GDM1 (cell line): ENCODE data around the gene GGA3.
"Not testable (repeated sequence)": the region's sequence is repeated elsewhere in the genome, so short reads cannot be mapped to it uniquely, and the experiment has no call there.

Source experiments
- DNase-seq: peaks from one replicate; lab custom pipeline; 2025; lab: John Stamatoyannopoulos, UW

The GGA3 gene

GRCh38 chr17:75272848-75273184, 11.4 kb upstream of the GGA3 start:
- no peak for DNase-seq

DNA sequence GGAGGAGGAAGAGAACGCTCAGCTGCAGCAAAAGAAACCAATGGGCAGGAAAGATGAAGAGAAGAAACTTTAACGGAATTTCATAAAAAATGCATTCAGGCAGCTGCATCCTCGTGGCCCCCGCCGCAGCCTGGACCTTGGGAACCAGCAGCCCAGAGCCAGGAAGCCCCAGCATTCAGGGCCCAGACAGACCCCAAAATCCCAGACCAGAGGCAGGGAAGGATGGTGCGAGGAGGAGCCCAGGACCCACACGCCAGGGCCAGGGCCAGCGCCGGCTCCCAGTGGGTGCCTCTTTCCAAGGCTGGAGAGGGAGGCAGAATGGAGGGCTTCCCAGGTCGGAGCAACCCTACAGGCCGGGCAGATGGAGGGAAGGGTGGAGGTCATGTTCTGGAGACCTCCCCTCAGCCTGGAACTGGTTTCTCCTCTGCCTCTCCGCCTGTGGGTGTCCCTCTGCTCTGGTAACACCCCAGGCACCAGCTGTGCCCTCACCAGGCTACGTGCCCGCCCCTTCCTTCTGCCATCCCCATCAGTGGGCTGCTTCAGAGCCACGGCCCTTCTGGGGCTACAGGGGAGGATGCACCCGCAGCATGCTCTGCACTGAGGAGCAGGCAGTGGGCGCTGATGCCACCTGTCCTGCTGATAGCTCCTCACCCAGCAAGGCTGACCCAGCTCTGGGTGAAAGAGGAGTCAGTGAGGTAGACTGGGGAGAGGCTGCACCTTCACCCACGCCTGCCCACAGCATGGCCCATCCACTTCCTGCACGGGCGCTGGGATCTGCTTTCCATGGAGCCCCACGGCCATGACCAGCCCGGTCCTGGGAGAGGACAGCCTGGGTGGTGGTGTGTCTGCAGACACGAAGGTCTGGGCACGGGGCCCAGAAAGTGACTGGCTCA, 10.8 kb upstream of the GGA3 start:
- DNase-seq = no peak

- DNase-seq = peak; percentile 73
Measured at GRCh38 chr17:75271233-75271954, 10.0 kb upstream of the GGA3 start.

- no peak for DNase-seq
Measured at GRCh38 chr17:75270966-75271232, 9.5 kb upstream of the GGA3 start, which contains the start of gene MIF4GD. TSS of gene MIF4GD (minus strand) at chr17:75271231. CDS start at chr17:75270195, 1,036 bp downstream.

DNA sequence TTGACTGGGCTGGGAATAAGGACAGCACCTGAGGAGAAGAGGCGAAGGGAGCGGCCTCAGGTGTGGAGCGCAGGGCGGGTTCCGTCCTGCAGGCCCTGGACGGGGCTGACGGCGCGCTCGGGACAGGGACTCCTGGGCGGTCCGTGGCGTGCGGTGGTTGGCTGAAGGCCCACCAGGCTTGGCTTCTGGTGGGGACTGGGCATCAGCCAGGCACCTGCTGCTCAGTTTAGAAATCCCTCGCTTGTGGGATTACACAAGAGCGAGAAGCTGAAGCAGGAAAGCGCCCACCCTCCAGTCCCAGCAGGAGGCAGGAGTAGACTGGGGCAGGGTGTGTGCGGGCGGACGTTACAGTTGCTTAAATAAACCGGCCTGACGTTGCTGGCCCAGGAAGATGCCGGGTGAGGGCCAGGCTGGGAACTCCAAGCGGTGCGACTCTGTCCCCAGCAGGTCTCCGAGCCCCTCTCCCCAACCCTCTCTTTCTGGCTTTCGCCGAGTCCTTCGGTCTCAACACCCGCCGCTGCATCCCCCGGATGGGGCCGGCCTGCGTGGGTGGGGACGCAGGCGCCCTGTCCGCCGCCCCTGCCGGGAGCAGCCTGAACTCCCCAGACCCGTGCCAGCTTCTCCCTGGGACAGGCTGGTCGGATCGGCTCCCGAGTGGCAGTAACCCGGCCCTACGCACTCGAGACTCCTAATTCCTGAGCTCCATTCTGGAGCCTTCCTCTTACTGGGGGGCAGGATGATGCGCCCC, 9.0 kb upstream of the GGA3 start:
- peak; percentile 56 for DNase-seq

DNA sequence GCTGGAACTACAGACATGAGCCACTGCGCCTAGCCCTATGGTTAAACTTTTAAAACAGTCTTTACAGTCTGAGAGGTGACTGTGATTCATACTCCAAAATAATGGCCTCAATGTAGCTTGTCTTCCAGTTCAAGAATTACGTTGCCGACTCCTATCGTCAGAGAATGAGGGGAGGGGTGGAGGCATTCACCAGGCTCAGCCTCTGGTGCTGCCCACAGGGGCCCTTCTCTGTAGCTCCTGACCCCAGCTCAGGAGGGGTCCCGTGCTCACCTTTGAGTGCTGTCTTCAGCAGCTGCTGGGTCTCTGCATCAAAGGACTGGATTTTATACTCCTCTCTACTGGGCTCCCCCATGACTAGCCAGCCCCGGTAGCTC, 8.4 kb upstream of the GGA3 start:
- DNase-seq = no peak

DNA sequence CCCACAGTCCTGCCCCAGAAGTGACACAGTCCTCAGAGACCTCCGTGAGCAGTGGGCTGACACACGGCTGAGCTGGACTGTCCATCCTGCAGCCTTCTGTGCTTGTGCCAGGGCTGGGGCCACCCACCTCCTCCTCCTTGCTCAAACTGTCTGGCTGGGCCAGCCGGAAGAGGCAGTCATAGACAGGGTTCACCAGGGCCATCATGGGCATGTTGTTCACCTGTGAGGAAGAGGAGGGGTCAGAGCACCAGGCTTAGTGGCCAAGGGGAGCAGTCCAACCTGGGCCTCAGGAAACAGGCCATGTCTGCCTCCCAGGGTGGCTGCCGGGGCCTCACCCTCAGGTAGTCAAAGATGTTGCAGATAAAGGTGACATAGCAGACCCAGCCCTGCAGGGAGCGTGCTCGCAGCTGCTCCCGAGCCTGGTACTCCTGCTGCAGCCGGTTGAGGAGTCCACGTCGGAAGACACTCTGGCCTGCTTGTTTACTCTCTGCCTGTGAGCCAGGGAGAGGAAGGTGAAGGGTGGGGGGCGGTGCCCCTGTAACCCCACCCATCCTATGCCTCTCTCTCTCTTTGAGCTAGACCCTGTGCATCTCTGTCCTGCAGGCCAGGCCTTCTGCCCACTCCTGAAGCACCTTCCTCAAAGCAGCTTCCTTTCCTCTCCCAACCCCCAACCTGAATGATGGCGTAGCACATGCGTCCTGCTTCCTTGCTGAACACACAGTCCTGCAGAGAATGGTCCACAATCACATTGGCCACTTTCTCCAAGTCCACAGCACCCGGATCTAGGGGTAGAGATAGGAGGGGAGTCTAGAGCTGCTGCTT, 6.2 kb upstream of the GGA3 start:
- DNase-seq = no peak

DNA sequence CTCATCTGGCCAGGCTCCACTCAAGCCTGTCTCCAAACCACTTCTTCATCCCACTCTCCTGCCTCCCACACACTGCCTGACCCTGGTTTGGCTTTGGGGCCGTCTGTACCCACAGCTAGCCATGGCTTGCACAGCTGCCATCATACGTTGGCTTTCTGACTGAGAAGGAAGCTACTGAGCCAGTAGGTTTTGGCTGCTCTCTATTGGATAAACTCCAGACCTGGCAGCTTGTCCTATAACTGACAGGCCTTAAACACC, 5.7 kb upstream of the GGA3 start:
- no peak for DNase-seq

DNA sequence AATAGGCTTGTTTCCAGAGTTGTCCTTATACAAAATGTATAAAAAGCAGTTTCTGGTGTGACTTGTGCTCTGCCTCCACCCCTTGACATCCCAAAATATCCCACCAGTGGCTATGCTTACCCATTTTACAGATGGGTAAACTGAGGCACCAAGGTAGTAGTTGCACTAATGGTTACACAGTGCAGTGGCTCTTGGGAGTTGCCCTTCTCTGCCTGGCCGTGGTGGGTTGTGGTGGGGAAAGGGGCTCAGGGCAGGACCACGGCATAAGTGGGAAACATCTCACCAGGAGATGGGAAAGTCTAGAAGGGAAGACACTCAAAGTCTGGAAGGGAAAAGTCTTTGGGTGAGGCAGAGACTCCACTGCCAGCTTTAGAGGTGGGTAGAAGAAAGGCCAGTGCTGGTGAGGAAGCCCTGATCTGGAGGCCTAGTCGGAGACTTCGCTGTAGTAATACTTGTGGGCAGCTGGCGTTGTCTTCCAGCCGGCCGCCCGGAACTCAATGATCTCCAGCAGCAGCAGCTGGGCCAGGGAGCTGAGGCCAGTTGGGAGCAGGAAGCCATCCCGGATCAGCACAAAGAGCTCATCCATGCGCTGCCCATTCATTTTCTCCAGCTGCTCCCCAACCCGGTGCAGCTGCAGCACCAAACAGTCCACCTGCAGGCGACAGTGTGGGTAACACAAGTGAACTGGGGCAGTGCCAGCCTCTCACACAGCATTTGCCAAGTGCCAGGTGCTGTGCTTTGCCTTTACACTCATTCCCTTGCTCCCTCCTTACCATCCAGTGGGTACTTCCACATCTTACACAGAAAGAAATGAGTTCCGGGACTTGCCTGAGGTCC, 5.1 kb upstream of the GGA3 start:
- no peak for DNase-seq

DNA sequence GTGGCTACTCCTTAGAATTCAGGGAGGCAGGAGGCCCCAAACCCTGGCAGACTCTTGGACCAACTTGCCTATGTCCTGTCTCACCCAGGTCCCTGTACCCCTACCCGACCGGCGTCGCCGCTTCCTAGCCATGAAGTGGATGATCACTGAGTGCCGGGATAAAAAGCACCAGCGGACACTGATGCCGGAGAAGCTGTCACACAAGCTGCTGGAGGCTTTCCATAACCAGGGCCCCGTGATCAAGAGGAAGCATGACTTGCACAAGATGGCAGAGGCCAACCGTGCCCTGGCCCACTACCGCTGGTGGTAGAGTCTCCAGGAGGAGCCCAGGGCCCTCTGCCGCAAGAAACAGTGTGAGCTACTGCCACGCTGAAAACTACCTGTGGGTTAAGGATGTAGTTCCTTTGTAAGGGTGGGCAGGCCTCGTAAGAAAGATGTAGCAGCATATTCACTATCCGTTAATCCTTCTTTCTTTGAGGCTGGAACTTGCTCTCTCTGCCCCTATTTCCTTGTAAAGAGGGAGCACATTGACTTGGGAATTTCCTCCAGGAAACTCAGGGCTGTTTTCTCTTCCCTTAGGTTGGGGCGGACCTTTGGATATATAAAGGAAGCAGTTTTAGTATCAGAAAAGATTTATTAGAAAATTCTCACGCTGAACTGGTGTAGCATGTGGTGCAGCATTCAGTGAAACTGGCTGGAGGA, 4.4 kb upstream of the GGA3 start:
- no peak for DNase-seq

GRCh38 chr17:75263055-75263454, 1.6 kb upstream of the GGA3 start:
- DNase-seq = no peak

- DNase-seq = no peak
Measured at GRCh38 chr17:75262112-75262606, 753 bp upstream of the GGA3 start.

DNA sequence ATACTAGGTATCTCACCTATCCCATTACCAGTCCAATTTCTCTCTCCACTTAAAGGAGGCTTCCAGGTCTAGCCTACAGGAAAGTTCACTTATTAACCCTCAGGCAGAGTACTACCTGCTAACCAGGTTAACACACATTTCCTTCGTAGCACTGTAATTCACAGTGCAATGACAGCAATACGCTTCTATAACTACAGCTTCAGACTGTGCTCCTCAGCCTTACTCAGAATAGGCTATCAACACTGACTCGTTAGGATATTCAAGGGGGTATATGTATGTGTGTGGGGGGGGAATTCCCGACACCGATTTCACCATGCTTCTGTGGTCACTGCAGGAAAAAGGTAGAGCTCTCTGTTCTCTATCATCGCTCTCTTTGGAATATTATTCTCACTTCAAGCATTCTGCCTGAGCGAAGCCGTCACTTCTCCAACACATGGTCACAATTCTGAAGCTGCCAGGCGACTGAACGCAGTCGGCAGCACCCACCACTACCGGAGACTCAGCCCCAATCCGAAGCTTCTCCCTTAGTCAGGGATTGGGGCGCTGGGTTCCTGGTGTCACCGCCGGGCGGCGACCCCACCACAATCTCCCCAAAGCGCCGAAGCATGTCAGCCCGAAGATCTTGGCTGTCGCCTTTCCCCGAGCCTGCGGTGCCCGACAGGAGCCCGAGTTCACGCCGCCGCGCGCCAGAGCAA, 618 bp downstream of the GGA3 start:
- no peak for DNase-seq

DNA sequence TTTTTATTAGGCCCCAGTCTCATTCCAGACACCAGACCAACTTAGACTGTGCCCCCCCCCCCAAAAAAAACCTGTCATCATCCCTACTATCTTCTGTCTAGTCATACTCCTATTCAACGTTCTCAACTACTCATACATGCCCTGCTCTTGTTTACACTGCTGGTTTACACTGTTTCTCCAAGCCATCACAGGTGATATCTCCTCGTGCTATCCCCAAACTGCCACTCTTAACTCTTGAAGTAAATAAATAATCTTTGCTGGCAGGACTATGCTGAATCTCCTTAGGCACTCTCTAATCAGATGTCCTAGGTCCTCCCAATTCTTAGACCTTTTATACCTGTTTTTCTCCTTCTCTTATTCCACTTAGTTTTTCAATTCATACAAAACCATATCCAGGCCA, 4.2 kb downstream of the GGA3 start:
- not testable (repeated sequence) for DNase-seq

DNA sequence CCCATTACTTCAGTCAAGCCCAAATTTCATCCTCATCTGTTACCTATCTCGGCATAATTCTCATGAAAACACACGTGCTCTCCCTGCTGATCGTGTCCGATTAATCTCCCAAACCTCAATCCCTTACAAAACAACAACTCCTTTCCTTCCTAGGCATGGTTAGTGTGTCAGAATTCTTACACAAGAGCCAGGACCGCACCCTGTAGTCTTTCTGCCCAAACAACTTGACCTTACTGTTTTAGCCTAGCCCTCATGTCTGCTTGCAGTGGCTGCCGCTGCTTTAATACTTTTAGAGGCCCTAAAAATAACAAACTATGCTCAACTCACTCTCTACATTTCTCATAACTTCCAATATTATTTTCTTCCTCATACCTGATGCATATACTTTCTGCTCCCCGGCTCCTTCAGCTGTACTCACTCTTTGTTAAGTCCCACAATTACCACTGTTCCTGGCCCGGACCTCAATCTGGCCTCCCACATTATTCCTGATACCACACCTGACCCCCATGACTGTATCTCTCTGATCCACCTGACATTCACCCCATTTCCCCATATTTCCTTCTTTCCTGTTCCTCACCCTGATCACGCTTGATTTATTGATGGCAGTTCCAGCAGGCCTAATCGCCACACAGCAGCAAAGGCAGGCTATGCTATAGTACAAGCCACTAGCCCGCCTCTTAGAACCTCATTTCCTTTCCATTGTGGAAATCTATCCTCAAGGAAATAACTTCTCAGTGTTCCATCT, 5.3 kb downstream of the GGA3 start:
- DNase-seq = not testable (repeated sequence)

GRCh38 chr17:75252039-75252816, 9.2 kb downstream of the GGA3 start:
- DNase-seq = no peak

DNA sequence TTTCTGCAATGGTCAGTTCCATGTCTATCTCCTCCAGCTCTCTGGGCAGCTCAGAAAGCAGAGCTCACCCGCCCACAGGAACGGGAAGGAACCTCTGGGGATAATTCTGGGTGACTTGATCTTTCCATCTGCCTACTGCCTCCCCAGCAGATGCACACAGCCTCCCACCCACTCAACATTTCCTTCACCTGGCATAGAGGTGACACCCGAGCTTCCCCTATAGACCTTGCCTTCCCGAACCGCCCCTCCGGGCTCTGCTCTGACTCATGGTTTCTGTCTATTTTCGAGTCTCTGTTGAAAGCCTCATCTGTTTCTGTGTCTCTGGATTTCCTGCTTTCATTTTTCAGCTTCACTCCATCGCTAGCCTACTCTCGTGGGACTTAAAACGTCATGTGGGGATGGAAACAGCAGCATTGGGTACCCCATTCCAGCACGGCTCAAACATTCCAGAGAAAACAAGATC, 11.4 kb downstream of the GGA3 start:
- no peak for DNase-seq

- DNase-seq = no peak
Measured at GRCh38 chr17:75249564-75249963, 11.8 kb downstream of the GGA3 start.
